Caki2 (cell line): ENCODE results near the gene B9D1. TPM values are rescaled to one million over a fixed set of nuclear protein-coding genes. Genes with fewer than 3 reads are reported as not detected.

Source experiments
- DNase-seq: peaks from one replicate; pipeline ENCODE4 v3.0.0-alpha.2; 2015; ENCODE audit warnings: low read depth
- in situ Hi-C: cut with HindIII; loops from 2 replicates; pipeline ENCODE4 v1.10.0; 2016; ENCODE audit warnings: low sequenced_read_pairs, low pct_unique_long_range_greater_than_20kb, mixed read lengths
- total RNA-seq: library from RNA; depleted of rRNA; stranded (reverse); fragments of >200 nt; shearing (Covaris generic); gene quantifications from 2 replicates; pipeline ENCODE4 v1.2.3, GENCODE V29; 2014; ENCODE audit warnings: low replicate concordance; rRNA removed

B9D1 gene, protein sequence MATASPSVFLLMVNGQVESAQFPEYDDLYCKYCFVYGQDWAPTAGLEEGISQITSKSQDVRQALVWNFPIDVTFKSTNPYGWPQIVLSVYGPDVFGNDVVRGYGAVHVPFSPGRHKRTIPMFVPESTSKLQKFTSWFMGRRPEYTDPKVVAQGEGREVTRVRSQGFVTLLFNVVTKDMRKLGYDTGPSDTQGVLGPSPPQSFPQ
- total RNA-seq: 55.1 and 60.4 TPM in 2 replicates

DNA sequence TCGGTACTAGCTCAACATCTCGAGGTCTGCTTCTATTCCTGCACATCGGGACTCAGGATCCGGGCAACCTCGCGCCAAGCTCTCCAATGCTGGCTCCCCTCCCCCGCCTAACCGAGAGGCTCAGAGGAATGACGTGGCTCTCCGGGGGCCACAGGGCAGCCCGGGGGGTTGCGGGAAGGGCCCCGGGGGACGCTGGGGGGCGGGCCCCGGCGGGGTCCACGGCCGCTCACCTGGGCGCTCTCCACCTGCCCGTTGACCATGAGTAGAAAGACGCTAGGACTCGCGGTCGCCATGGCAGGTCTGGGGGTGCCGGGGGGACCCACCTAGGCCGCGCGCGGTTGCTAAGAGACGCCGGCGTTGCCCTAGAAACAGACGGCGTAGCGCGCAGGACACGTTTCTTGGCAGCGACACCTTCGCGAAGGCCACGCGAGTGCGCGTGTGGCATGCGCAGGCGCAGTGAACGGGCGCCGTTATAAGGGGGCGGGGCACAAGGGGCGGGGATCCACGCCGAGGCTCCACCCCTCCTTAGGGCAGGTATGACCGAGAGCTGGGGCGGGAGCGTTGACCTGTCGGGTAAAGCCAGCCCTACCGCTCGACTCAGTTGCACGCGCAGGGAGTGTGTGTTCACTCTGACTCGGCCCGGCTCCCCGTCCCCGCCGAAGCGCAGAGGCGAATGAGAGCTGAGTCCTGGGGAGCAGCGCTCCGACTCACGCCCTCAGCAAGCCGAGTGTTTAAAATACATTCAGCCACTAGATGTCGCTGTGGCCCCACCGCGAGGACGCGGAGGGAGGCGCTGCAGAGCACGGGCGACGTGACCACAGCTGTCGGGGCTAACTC, at the start of gene B9D1:
B9D1 (minus strand) TSS at position 447 of the 837 bp plus-strand sequence; CDS start at position 293, 154 bp downstream.
- peak; percentile 89 for DNase-seq

DNA sequence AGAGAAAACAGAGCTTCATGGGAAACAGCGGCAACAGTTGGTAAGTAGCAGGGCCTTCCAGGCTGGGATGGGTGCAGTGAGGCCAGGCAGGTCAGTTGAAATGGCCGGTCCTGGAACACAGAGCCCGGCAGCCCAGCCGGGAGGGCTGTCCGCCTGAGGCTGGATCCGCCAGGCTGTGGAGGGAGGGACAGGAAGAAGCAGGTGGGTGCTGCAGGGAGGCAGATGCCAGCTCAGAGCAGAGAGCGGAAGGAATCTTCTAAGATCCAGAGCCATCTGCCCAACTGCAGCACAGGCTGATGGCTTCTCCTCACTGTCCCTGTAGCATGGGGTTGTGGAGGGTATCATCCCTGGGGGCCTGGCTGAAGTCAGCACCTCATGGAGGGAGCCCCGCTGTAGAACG, 49.1 kb upstream of the B9D1 start:
- no peak for DNase-seq
- in situ Hi-C loops: no loop called here

More for the DNA sequence above, at the start of gene B9D1:
- in situ Hi-C loops: no loop called here

DNA sequence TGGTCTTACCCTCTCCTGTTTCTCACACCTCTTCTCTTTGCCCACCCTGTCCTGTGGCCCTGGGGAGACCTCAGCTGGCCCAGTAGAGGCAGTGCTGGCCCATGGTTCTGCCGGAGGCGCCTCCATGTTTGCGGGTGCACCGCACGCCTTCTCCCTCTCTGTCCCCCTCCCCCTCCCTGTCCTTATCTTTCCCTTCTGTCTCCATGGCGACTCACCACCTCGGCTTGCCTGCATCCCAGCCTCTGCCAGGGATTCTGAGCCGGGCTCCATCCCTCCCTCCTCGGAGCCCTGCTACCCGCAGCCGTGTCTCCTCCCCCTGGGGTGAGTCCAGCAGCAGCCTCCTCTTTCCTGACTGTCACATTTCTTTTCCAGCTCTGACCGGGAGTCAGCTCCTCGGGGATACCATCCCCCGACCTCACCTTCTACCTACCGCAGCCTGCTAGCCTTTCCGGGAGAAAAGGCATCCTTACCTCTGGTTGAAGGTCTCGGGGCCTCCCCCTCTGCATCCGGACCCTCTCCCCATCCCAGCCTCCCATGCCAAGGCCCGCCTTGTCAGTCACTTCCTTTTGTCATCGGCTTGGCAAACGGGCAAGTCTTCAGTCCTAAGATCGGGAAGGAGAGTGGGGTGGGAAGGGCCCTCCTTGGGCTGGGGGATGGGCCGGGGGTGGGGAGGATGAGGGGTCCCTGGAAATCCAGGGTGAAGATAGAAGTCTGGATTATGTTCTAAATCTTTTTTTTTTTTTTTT, 48.5 kb upstream of the B9D1 start, which contains the start of gene RNF112:
RNF112 (plus strand) TSS at position 358 of the 746 bp plus-strand sequence; CDS start at position 535, 177 bp downstream.
- DNase-seq: no peak
- in situ Hi-C loops: no loop called here

DNA sequence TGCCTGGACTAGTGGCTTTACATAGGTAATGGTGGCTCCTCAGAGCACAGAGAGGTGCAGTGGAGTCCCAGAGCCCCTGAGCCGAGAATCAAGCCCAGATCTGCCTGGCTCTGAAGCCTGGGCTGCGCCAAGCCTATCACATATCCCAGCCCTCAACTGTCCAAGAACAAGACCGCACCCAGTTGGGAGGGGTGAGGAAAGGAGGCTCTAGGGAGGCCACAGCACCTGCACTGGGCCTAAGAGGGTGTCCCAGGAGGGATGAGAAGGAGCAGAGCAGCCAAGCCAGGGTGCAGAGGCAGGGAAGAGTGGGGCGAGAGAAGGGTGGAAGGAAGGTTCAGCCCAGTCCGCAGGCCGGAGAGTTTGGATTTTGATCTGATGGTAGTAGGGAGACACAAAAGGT, 47.6 kb upstream of the B9D1 start:
- DNase-seq: no peak
- in situ Hi-C loops: no loop called here

DNA sequence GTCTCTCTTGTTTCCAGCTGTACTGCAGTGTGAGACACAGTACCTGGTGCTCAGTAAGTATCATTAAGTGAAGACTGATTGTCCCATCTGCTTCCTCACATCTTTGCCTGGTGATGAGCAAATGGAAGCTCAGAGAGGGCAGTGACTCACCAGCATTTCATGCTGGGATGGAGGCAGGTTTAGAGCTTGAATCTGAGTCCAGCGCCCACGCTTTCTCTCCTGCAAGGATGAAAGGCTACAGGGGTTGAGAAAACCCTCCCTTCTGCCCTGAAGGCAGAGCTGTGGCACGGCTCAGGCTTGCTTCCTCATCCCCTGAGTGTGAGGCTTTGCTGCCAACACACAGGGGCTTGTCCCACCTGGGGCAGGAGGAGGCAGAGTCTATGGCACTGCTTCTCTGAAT, 47.0 kb upstream of the B9D1 start:
- no peak for DNase-seq
- in situ Hi-C loops: no loop called here

DNA sequence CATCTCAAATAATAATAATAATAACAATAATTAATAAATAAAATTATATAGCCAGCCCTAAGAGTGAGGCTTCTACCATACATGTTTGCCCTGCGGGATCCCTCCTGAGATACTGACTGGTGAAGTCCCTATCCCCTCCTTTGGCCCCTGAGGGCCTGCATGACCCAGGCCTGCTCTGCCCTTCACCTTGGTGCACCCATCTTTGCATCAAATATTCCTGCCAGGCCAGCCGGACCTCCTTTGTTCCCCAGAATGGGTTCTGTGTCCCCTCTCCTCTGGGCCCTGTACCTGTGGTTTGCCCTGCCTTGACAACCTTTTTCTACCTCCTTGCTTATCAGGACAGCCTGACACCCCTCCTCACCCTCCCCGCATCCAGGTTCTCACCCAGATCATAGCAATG, 46.5 kb upstream of the B9D1 start:
- DNase-seq: no peak
- in situ Hi-C loops: no loop called here

DNA sequence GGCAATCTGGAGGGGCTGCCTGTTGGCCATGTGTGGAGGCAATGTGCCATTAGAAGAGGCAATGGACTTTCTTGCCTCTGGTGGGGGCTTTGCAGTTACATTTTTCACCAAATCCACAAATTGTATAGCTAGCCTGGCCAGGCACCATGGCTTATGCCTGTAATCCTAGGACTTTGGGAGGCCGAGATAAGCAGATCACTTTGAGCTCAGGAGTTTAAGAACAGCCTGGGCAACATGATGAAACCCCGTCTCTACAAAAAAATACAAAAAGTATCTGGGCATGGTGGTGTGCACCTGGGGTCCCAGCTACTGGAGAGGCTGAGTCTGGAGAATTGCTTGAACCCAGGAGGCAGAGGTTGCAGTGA, 45.8 kb upstream of the B9D1 start:
- in situ Hi-C loops: no loop called here
- no peak for DNase-seq

DNA sequence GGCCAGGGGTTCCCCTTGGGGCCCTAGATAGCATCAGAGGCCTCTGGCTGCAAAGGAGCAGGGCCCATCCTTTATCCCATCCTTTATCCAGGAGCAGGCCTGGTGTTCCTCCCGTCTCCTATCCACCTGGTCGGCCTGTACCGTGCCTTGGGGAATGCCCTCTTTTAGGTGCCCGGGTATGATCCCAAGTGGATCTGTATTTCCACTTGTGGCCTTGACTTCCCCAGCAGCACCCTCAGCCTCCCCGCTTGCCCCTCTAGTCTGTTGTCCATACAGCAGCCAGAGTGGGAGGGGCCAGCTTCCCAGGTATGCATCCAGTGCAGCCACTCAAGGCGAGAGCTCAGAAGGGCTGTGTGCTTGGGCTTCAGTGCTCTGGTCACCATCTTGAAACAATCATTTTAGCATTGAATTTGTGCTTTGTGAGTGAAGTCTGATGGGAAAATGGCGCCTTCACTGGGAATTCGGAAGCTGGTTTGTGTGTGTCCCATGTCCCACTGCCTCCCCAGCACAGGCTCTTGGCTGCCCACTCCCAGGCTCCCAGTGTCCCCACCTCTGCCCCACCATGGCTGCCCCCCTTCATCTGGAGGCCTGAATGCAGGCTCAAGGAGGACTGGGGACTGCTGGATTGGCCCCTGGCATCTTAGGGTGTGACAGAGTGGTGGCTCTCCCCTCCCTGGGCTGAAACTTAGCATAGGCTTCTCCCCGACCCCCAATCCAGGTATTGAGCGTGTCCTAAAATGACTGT, 45.2 kb upstream of the B9D1 start:
- DNase-seq: no peak
- in situ Hi-C loops: no loop called here

DNA sequence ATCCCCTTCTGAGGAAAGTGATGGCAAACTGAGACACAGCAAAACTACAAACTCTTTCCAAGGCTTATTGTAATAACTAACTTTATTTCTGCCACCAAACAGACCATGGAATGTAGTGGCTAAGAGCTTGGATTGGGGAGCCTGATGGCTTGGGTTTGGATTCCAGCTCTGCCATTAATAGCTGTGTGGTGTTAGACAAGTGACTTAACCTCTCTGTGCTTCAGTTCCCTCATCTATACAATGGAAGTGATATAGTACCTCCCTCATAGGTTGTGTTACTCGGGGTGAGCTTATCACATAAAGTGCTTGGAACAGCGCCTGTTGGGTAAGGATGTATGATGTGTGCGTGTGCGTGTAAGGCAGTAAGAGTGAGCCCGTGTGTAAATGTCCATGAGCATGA, 42.6 kb upstream of the B9D1 start:
- DNase-seq: no peak
- in situ Hi-C loops: no loop called here

DNA sequence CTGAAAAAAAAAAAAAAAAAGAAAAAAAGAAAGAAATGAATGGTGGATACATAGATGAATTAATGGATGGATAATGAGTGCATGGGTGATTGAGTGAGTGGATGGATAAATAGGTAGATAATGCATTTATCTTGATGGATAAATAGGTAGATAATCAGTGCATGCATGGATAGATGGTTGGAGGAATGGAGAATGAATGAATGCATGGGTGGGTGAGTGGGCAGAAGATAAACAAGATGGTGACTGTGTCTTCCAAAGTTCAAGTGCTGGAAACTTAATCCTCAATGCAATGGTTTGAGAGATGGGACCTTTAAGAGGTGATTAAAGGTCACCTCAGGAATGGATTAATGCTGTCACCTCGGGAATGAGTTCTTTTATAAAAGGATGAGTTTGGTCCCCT, 41.7 kb upstream of the B9D1 start:
- in situ Hi-C loops: no loop called here
- no peak for DNase-seq

DNA sequence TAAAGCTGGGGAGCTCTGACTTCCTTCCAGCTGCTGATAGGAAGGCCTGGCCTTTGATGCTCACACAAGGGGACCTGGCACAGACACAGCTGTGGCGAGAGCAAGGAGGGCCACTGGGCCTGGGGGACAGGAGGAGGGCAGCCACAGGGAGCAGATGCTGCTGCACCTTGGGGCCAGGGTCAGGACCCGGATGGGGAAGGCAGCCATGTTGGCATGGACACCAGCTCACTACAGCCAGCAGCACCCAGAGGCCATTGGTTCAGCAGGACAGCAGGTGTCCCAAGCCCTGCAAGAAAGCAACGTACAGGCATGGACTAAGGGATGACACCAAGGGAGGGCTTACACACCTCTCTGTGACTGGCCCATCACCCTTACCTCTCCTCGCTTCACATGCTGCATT, 40.5 kb upstream of the B9D1 start:
- in situ Hi-C loops: no loop called here
- DNase-seq: no peak

DNA sequence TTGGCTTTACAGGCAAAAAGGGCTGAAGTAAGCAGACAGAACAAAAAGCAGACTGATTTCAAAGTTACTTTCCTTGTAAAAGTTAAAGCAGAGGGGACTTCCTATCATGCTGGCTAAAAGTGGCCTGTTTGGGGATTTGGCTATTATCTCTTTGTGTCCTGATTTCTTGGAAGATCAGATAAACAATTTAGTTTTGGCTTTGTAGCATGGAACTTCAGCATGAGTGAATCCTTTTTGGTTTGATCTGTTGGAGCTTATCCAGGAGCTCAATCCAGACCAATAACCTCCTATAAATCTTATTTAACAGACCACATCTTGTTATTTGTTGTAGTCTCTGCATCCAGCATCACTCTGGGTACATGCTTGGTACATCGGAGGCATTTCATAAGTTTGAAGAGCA, 39.6 kb upstream of the B9D1 start:
- in situ Hi-C loops: no loop called here
- DNase-seq: no peak

DNA sequence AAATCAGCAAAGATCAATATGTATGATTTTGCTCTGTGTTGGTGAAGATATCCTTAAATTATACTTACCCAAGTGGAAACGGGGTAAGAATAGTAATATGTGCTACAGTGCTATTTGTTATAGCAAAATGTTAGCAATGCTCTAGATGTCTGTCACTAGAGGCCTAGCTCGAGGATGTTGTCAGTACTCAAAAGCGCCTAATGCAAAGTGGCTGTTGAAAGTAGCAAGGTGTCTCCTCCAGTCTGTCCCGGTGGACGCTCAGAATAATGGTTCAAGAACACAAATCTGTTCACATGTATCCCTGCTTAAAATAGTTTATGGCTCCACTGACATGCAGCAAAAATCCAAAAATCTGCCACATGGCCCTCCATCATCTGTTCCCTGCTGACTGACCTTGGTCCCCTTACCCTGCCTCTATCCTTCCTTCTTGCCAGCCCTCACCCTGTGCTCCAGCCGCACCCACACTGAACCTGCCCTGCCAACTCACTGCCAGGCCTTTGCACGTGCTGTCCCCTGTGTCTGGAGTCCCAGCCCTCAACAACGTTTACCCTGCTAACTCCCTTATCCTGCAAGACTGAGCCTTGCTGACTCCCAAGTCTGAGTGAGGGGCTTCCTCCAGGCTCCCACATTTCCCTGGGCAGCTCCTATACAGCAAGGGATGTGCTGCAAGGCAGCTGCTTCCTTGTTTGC, 38.9 kb upstream of the B9D1 start:
- in situ Hi-C loops: no loop called here

DNA sequence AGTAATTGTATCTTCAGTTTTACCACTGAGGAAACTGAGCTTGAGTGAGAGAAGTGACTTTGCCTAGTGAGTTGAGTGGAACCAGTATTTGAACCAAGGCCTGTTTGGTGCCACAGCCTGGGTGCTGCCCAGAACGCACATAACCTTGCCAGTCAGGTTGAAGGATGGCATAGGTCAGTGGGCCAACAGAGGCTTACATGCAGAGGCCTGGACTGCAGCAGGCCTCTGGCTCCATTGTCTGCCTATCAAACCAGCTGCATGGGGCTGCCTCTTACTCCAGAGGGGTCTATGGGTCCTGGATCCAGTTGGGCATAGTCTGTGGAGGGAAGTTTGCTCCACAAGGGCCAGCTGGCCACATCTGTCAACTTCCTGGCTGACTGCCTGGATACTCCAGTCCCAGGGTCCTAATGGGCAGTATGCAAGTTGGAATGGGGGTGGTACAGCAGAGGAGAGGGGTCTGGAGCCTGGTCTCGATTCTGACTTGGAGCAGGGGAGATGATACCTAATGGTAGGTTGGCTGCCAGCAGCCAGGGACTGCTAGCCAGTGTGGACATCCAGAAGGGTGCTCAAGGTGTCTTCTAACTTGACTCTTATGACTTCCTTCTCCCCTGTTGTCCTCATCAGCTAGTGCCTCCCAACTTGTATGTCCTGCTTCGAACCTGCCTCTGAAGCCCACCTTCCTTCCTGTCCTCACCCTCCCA, 37.4 kb upstream of the B9D1 start:
- in situ Hi-C loops: no loop called here
- DNase-seq: no peak

More for the DNA sequence above, 38.9 kb upstream of the B9D1 start:
- DNase-seq: no peak

DNA sequence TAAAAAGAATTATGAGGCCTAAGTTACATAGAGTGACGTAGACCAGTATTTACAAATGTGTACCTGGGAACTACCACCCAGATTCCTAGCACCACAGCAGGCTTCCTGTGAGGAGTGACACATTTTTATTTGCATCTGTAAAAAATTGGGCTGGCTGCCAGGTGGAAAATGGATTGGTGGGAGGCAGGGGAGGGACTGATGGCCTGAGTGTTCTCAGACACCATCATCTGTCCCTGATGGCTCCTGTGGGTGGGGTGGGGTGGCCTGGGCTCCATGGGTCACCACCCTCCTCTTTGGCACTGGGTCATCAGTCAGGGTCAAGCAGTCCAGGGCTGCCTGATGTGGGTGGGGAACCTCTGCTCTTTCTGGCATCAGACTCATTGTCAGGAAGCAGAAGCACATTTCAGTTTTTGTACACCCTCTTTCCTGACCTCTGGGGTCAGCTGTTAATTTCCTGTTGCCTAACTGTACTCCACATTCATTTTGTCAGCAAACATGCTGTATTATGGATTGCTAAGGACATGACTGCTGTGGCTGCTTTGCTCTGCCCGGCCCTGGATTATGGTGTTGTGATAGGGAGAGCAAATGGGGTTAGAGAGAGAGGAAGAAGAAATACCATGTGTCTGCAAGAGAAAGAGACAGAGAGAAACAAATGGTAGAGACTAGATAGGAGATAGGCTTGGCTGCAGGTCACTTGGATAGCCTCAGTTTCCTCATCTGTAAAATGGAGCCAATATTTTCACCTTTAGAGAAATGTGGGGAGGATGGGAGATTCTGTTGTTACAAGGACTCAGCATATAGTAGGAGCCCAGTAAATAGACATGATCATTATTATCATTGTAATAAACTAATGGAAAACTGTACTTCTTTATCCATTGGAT, 36.0 kb upstream of the B9D1 start:
- in situ Hi-C loops: no loop called here
- peak; percentile 40 for DNase-seq

DNA sequence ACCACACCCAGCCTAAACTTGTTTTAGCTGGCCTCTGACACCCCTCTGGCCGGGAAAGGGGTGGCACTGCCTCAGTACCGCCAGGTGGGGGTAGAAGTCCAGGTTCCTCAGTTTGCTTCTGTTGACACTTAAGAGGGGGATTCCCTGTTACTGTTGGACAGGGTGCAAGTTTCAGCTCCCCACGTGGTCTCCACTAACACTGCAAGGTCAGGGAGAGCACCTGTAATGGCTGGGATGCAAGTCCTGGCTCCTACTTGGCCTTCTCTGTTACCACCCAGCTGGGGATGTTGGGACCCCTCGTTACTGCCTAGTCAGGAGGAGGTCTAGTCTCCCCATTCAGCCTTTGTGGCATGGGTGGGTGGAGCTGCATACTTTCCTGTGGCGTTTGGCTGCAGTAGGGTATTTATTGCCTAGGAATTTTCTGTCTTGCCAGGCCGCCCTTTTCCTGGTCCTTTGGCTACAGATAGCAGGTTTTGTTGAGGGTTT, 35.1 kb upstream of the B9D1 start:
- DNase-seq: no peak
- in situ Hi-C loops: no loop called here
